ENCODE results near the gene PRPS1. TPM values are rescaled to one million over a fixed set of nuclear protein-coding genes. Genes with fewer than 3 reads are reported as not detected.

Gene PRPS1
- 15.5 TPM for total RNA-seq (2013)
- polyA plus RNA-seq (10 to 100 TPM; 10.4 to 11.8 (median 11.4) TPM), polyA minus RNA-seq (6.9 and 10.6 TPM in 2 replicates), total RNA-seq (1.8 to 19.1 (median 12.1) reads per million in 11 experiments)

DNA sequence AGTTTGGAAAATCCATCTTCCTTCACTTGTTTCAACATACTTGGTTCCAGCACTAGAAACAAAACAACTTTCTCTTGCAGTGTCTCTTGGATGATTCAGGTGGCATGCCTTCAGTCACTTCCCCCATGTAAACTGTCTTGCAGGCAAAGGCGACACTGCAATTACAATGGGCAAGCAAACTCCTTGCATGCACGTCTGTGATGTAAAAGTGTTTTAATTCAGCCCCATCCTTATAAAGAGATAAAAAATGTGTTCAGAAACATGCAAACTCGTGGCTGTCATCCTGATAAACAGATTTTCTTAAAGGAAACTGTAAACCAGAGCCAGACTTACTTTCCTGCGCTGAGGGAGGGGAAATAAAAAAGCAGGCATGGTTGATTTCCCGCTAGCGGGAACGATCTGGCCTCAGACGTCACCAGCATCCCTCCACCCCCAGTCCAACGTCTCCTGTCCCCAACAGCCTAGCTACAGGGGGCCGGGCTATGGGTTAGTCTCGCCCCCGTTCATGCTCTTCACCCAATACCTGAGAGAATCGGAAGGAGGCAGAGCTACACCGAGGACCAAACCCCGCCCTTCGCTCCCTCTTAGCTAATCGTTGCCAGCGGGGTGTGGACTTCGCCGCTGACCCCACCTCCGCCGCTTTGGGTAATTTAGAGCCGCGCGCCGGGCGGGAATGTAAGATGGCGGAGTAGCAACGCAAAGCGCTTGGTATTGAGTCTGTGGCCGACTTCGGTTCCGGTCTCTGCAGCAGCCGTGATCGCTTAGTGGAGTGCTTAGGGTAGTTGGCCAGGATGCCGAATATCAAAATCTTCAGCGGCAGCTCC is at the start of gene PRPS1:
TSS of gene PRPS1 (plus strand) at position 673 of the 824 bp plus-strand sequence. CDS start at position 792, 119 bp downstream.
- H3K27ac Mint-ChIP-seq, result peak within 1 kb of the TSS; percentile 77 to 91 (median 87)
- TF ChIP-seq, protein P1, sequence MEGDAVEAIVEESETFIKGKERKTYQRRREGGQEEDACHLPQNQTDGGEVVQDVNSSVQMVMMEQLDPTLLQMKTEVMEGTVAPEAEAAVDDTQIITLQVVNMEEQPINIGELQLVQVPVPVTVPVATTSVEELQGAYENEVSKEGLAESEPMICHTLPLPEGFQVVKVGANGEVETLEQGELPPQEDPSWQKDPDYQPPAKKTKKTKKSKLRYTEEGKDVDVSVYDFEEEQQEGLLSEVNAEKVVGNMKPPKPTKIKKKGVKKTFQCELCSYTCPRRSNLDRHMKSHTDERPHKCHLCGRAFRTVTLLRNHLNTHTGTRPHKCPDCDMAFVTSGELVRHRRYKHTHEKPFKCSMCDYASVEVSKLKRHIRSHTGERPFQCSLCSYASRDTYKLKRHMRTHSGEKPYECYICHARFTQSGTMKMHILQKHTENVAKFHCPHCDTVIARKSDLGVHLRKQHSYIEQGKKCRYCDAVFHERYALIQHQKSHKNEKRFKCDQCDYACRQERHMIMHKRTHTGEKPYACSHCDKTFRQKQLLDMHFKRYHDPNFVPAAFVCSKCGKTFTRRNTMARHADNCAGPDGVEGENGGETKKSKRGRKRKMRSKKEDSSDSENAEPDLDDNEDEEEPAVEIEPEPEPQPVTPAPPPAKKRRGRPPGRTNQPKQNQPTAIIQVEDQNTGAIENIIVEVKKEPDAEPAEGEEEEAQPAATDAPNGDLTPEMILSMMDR (IDR thresholded peaks at IDR 0.05), result no peak

GRCh38 chrX:107579956-107580355 is 48.4 kb upstream of the PRPS1 start:
- H3K27me3 ChIP-seq (ENCODE audit: control insufficient read depth in 2 of 2, insufficient read depth in 2 of 2, low read length in 2 of 2), result no peaks in the 10 kb centered on the region
- WGBS (ENCODE audit: insufficient coverage), result no CpG with 5 or more reads among the region's 3 CpGs
- H3K27ac ChIP-seq (ENCODE audit: low read depth in 1 of 2, low read length in 2 of 2), result no peak overlapping the region
- H3K4me3 ChIP-seq (replicated peaks in 1 of 3; ENCODE audit: low read depth in 2 of 3, low read length in 3 of 3), result no peak overlapping the region
- no peaks in the 10 kb centered on the region for H3K4me1 ChIP-seq (ENCODE audit: control insufficient read depth in 1 of 2, insufficient read depth in 2 of 2, low read length in 2 of 2)
- H3K4me2 ChIP-seq (replicated peaks; ENCODE audit: extremely low read depth, low read length, poor library complexity, severe bottlenecking), result no peak overlapping the region
- Mint-ChIP-seq H3K27ac (no peak overlapping the region), H3K9me3 (peaks cover 0 to 12% (median 3%) of the 10 kb centered on the region in 7 donors), H3K27me3 (ENCODE audit: low read depth in 3 of 3) (peaks cover 0 to 6% (median 2%) of the 10 kb centered on the region in 3 donors), H3K36me3 (no peaks in the 10 kb centered on the region), H3K4me1 (no peaks in the 10 kb centered on the region), H3K4me3 (no peak overlapping the region)
- H3K79me2 ChIP-seq (ENCODE audit: insufficient read depth, low read length), result no peaks in the 10 kb centered on the region
- no peak overlapping the region for H3K9ac ChIP-seq (ENCODE audit: insufficient read depth, low read length, poor library complexity, severe bottlenecking)
- no peaks in the 10 kb centered on the region for H3K9me3 ChIP-seq (replicated peaks in 1 of 2; ENCODE audit: control insufficient read depth in 1 of 2, insufficient read depth in 1 of 2, low read length in 2 of 2)
- TF ChIP-seq, protein P1 (IDR thresholded peaks at IDR 0.05), result no peak
- intact Hi-C loops (cut with micrococcal nuclease), result no loop called here
- no peak for DNase-seq
- no peak overlapping the region for H2AFZ ChIP-seq (ENCODE audit: insufficient read depth, low read depth, low read length, poor library complexity, severe bottlenecking)
- H4K20me1 ChIP-seq (ENCODE audit: insufficient read depth, low read length), result no peaks in the 10 kb centered on the region
- no peaks in the 10 kb centered on the region for H3K36me3 ChIP-seq (replicated peaks in 1 of 2; ENCODE audit: control insufficient read depth in 1 of 2, insufficient read depth in 2 of 2, low read length in 2 of 2)

More for the DNA sequence above, at the start of gene PRPS1:
- intact Hi-C loops (cut with micrococcal nuclease), result no loop called here
- Histone ChIP-seq H4K20me1 (ENCODE audit: insufficient read depth, low read length) (no peaks in the 10 kb centered on the region), H3K4me2 (replicated peaks; ENCODE audit: extremely low read depth, low read length, poor library complexity, severe bottlenecking) (peak within 1 kb of the TSS; percentile 79), H3K36me3 (replicated peaks in 1 of 2; ENCODE audit: control insufficient read depth in 1 of 2, insufficient read depth in 2 of 2, low read length in 2 of 2) (no peaks in the 10 kb centered on the region), H3K9me3 (replicated peaks in 1 of 2; ENCODE audit: control insufficient read depth in 1 of 2, insufficient read depth in 1 of 2, low read length in 2 of 2) (no peaks in the 10 kb centered on the region), H3K27ac (ENCODE audit: low read depth in 1 of 2, low read length in 2 of 2) (peak within 1 kb of the TSS in 1 of 2 donors; percentile 78), H3K79me2 (ENCODE audit: insufficient read depth, low read length) (peaks cover 23% of the 10 kb centered on the region), H3K4me1 (ENCODE audit: control insufficient read depth in 1 of 2, insufficient read depth in 2 of 2, low read length in 2 of 2) (peaks cover 17 to 20% of the 10 kb centered on the region in 2 donors), H3K27me3 (ENCODE audit: control insufficient read depth in 2 of 2, insufficient read depth in 2 of 2, low read length in 2 of 2) (no peaks in the 10 kb centered on the region), H2AFZ (ENCODE audit: insufficient read depth, low read depth, low read length, poor library complexity, severe bottlenecking) (peak within 1 kb of the TSS; percentile 89), H3K9ac (ENCODE audit: insufficient read depth, low read length, poor library complexity, severe bottlenecking) (peak within 1 kb of the TSS; percentile 65), H3K4me3 (replicated peaks in 1 of 3; ENCODE audit: low read depth in 2 of 3, low read length in 3 of 3) (peak within 1 kb of the TSS; percentile 61 to 85 (median 76))
- peak; percentile 78 to 82 (median 82) for DNase-seq
- 0% methylated on average over 12 of the region's 37 CpGs for WGBS (ENCODE audit: insufficient coverage)
- Mint-ChIP-seq H3K36me3 (no peaks in the 10 kb centered on the region), H3K27me3 (ENCODE audit: low read depth in 3 of 3) (peaks cover 0 to 2% (median 0%) of the 10 kb centered on the region in 3 donors), H3K4me3 (peak within 1 kb of the TSS; percentile 91 to 92), H3K4me1 (peaks cover 21% of the 10 kb centered on the region), H3K9me3 (peaks cover 0 to 6% (median 2%) of the 10 kb centered on the region in 7 donors)

Measured in CD14-positive monocyte (primary cell).